NCI-H1105 (cell line): ENCODE measurements around the gene OR10R2.

ENCODE experiments used
- DNase-seq: peaks from one replicate; lab custom pipeline; 2025; lab: John Stamatoyannopoulos, UW

OR10R2 gene

DNA sequence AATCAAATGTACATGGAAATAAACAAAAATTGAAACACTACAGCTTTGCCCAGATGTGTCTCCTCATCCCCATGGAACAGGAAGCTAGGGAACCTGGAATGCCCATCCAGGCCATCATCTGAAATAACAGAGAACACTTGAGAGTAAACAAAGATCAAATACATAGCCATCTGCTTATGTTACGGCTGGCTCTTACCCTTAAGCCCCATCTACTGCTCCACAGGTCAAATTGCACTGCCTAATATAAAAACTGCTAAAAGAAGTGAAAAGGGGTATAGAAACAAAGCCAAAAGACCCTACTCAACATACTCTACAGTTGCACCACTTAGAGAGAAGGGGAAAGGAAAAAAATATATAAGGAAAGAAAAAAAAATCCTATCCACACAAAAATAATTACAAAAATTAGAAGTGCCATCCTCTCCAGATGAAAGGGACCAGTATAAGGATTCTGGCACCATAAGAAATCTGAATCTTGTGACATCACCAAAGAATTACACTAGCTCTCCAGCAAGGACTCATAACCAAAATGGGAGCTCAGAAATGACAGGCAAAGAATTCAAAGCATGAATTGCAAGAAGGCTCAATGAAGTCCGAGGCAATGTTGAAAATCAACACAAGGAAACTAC is 55.3 kb downstream of the OR10R2 start:
- no peak for DNase-seq
